ENCODE measurements around the gene KRTAP10-6.

- TF ChIP-seq CTCF (conservative IDR thresholded peaks at IDR 0.05; ENCODE audit: low read length) (no peak), EZH2phosphoT487 (IDR thresholded peaks at IDR 0.05; ENCODE audit: borderline replicate concordance, low read depth, low read length) (no peak)
These were observed 23.4 kb downstream of the KRTAP10-6 start for GRCh38 chr21:44568667-44569556.

Measured in OCI-LY7 (cell line).